ENCODE results near the gene PLXNA2.
A peak's percentile ranks its signal among the peaks of the same experiment; 100 is the strongest.

The PLXNA2 gene

DNA sequence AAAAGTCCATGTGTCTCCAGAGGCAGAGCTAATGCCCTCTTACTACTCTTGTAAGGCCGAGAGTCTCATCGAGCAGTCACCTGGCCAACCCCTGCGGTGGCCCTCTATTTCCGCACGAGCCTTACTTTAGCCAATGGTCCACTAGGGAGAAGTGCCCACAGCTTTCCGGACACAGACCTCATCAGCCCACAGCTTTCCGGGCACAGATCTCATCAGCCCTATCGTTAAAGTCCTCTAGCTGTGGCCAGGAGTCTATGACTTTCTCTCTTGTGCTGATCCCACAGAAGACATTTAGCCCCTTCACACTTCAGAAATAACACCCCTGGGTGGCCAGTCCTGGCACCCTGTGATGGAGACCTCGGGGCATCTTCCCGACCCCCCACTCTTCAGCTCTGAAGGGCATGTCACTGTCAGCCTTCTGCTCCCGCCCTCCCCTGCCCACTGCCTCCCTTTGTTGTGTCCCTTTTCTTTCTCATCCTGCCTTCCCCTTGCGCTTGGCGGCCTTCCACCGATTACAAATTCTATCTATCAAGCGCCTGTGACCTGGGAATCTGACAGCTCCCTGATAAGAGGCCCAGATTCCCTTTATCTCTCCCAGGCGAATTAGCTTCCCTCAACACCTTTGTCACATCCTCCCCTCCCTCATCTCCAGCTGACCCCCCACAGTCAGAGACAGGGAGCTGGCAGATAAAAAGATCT is 161.0 kb downstream of the PLXNA2 start:
- no peak for DNase-seq

GRCh38 chr1:208081972-208082371 is 162.2 kb downstream of the PLXNA2 start:
- DNase-seq: no peak

DNA sequence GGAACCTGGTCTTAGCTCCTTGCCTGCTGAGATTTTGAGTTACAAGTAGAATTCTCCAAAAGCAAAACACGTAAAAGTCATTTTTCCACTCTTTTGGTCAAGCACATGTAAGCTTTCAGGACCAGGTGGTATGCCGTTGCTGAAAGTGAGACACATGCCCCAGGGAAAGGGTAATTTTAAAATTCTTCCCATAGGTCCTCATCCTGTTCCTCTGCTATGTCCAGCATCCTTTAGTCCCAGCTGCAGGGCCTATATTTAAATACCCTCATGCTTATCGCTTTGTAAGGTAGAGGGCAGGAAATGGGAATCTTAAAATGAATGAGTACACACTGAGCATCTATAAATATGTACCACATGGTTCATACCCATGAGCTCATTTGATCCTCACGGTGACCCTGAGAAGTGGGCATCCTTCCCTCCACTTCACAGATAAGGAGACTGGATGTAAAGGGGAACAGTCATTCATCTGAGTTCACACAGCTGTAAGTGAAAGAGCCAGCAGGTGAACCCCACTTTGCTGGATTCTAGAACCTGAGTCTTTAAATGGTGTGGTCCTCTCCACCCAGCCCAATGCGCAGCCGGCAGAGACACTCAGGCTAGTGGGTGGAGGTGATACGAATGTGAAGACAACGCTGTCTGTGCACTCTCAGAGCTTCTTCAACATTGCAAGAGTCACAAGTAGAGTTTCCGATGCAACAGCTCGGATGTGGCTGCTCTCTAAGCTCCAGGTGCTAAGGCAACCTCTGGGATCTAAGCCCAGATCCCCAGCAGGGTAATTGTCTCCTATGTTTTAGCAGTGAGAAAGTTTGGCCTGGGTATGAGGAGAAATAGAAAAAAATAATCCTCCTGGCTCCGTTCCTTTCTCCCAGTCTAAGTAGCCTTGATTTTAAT is 163.5 kb downstream of the PLXNA2 start:
- no peak for DNase-seq

- no peak for DNase-seq
These were observed 165.0 kb downstream of the PLXNA2 start for GRCh38 chr1:208079161-208079560.

GRCh38 chr1:208078752-208079151 is 165.4 kb downstream of the PLXNA2 start:
- no peak for DNase-seq

GRCh38 chr1:208077232-208078075 is 166.7 kb downstream of the PLXNA2 start:
- peak; percentile 57 to 64 for DNase-seq

DNA sequence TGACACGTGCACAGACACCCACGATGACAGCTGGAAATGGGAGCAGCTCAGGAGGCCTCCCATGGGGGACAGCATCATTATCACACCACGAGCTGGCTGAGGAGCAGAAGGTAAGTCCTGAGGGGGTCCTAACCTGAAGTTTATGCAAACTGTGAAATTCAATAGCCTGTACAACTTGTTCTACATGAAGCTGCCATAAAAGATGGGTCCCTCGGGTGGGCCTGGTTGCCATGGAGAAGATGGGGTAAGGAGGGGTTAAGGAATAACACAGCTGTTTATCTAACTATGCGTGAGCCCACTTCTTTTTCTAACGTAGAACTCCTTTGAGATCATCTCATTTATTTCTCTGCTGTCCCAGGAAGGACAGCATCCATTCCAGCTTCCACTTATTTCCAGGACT is 169.8 kb downstream of the PLXNA2 start:
- DNase-seq: no peak

DNA sequence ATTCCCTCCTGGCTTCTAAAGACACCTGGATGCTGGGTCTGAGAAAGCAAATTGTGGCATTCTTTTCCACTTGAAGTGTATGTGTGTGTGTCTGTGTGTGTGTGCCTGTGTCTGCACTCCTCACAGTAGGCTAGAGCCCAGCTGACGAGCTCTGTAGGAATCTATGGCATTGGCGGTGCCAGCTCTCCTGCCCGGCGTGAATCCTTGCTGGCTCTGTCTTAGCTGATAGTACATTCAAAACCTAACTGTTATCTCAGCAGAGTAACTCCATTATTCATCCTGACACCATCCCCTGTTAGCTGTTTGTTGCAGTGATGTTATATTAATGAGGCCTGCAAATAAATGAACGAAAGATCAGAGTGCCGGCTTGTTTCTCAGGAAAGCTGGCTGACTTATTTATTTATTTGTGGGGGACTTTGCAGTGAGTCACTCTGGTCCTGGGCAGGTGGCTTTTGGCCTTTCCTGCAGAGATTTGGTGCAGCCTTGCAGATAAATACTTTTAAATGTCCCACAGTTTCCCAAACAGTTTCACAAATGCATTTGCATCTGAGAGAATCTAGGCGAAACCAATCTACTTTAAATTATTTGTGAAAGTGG is 172.7 kb downstream of the PLXNA2 start:
- no peak for DNase-seq

DNA sequence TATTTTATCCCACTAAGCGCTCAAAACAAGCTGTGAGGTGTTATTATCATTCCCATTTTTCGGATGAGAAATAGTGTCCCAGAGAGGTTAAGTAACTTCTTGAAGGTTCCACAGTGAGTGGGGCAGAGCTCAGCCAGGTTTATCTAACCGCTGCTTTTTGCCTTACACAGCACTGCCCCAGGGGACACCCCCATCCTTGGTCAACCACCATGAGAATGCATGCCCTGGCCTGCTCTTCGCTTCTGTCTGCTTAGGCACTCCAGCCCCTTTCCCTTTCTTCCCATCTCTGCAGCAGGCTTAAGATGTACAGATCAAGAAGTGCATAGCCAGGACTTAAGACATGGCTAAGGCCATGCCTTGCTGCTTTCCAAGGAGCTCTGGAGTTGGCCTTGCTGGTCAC is 174.3 kb downstream of the PLXNA2 start:
- DNase-seq: no peak

DNA sequence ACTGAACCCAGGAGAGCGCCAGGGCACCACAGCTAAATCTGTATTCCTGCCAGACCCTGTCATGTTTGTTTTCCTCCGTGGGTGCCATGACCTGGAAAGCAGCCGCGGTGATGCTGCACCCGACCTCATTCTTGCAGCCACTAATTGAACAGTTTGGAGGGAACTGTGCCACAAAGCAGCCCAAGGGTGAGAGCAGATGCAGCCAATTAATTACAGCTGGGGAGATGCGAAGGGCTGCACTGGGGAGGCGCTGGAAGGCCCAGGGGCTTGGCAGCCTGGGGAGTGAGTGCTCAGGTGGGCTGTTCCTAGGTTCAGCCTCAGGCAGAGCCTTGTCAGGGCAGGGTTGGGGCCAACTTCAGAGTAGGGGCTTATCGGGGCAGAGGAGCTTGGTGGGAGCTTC is 174.9 kb downstream of the PLXNA2 start:
- DNase-seq: no peak

DNA sequence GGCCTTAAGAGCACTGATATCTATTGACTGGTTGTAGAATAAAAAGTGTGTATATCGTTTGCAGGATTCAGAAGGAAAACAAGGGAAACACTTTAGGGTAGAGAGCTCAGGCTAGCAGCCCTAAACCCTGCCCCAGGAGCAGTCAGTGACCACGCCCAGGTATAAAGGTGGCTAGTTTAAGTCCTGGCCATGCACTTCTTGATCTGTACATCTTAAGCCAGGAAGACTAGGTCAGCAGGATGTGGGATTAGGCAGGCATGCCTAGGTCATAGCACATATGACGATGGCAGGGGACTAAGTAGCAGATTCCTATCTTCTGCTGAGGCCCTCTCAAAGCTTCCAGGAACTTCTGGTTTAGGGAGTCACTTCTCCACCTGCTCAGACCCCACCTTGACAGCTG is 175.3 kb downstream of the PLXNA2 start:
- DNase-seq: no peak

GRCh38 chr1:208068407-208068806 is 175.8 kb downstream of the PLXNA2 start:
- DNase-seq: no peak

DNA sequence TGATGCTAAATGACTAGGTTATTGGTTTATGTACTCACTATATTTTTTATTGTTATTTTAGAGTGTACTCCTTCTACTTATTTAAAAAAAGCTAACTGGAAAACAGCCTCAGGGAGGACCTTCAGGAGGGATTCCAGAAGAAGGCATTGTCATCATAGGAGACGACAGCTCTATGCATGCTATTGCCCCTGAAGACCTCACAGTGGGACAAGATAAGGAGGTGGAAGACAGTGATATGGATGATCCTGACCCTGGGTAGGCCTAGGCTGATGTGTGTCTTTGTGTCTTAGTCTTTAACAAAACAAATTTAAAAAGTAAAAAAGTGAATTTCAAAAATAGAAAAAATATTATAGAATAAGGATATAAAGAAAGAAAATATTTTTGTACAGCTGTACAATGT is 177.6 kb downstream of the PLXNA2 start:
- no peak for DNase-seq

- DNase-seq: no peak
These were observed 178.3 kb downstream of the PLXNA2 start for GRCh38 chr1:208065862-208066261.

- DNase-seq: no peak
These were observed 182.6 kb downstream of the PLXNA2 start for GRCh38 chr1:208061632-208062031.

DNA sequence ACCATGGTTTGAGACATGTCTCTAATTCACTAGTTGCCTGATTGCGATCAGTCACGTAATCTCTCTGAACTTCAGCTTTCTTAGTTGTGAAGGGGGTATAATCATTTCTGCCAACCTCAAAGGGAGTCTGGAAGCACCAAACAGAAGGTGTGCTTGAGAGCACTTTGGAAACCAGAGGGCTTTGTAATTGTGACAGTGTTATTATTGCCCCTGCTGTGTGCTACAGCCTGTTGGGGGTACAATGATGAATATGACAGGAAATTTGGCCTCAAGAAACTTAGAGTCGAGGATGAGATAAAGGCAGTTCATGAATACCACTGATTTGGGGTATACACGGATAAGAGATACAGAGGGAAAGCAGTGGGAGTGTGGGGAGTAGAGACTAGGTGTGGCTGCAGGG is 183.1 kb downstream of the PLXNA2 start:
- DNase-seq: no peak

DNA sequence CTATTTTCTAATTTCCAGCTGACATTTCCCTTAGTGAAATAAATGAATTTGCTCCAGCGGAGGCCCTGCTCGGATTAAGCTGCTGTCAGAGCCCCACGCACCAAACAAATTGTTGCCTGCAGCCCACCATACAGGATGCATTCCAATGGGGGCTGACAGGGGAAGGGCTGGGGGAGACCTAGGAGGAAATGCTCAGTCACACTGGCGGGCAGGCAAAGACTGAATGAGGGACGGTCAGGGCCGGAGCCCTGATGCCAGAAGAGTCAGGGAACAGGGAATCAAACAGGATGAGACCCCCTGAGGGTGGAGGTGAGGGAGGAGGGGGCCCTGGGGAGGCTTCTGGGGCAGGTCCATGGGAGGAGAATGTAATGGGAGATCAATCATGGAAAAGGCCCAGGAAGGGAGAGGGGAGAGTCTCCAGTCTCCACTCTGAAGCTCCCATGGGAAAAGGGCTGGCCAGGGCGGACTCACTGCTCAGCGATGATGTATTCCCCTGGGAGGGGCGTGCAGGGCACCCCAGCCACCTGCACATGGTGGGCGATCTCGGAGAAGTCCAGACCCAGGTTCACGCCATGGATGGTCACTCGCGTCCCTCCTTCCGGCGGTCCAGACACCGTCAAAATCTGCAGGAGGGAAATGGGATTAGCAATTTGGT is 183.8 kb downstream of the PLXNA2 start:
- DNase-seq: no peak

GRCh38 chr1:208059409-208060001 is 184.7 kb downstream of the PLXNA2 start:
- no peak for DNase-seq

DNA sequence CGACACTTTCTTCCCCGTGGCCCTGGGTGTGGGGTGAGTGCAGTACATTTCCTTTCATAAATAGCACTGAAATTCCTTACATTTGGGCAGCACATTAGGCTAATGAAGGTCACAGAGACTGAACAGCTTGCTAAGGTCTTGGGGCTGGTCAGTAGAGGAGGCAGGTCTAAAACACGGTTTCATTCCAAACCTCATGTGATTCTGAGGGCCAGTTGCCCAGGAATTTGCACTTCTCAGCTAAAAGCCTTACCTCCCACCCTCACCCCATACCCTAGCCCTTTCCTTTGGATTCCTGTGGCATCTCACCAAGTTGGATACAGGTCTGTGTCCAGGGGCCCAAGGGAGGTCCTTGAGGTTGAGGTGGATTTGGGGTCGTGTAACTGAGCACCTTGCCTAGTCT is 185.4 kb downstream of the PLXNA2 start:
- DNase-seq: no peak

DNA sequence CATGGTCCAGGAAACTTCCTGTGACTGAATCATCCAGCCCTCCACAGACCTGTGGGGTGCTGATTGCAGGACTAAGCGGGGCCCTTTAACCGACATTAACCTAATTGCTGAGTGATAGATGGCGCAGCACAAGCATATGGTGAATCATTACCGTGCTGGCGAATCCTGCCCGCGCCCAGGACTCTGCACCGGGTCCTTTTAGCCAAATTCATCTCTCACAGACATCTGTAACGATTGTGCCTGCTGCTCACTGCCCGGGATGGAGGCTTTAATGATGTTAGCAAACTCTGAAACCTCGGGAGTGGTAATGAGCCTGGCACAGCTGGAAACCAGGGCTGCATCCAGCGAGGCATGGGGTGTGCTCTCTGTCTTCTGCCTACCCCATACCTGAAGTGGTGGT is 185.9 kb downstream of the PLXNA2 start:
- no peak for DNase-seq

GRCh38 chr1:208057056-208057455 is 187.1 kb downstream of the PLXNA2 start:
- DNase-seq: no peak

DNA sequence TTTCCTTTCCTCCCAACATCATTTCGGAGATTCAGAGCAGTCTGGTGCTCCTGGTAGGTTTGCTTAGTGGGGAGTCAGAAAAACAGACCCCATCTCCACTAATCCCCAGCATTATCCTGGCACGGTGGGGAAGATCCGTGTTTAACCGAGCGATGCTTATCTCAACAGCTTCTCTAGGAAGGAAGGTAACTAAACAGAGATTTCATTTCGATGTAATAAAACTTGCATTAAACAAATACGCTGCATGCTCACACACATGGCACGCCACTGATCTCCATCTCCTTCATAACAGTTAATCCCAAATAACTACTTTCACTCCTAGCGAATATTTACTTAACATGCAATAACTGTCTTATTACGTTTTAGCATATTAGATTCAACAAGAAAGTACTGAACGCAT is 188.6 kb downstream of the PLXNA2 start:
- DNase-seq: no peak

All from Kasumi-1 (cell line).